ENCODE measurements around the gene WNT4.

Gene WNT4

GRCh38 chr1:22143065-22144033 lies at the start of gene WNT4:
TSS of gene WNT4 (minus strand) at chr1:22143097. CDS start at chr1:22142922, 175 bp downstream.
- DNase-seq = peak; percentile 13

- no peak for DNase-seq
These were observed 47.8 kb upstream of the WNT4 start for GRCh38 chr1:22190731-22191130.

GRCh38 chr1:22190251-22190650 lies 47.4 kb upstream of the WNT4 start:
- DNase-seq = no peak

GRCh38 chr1:22189619-22190018 lies 46.7 kb upstream of the WNT4 start:
- DNase-seq = no peak

- no peak for DNase-seq
These were observed 46.0 kb upstream of the WNT4 start for GRCh38 chr1:22188914-22189313.

- no peak for DNase-seq
These were observed 45.5 kb upstream of the WNT4 start for GRCh38 chr1:22188436-22188835.

- no peak for DNase-seq
These were observed 43.4 kb upstream of the WNT4 start for GRCh38 chr1:22186311-22186710.

- no peak for DNase-seq
These were observed 42.2 kb upstream of the WNT4 start for GRCh38 chr1:22184892-22185612.

- no peak for DNase-seq
These were observed 41.6 kb upstream of the WNT4 start for GRCh38 chr1:22184454-22184853.

- DNase-seq = no peak
These were observed 39.8 kb upstream of the WNT4 start for GRCh38 chr1:22182715-22183114.

- no peak for DNase-seq
These were observed 36.4 kb upstream of the WNT4 start for GRCh38 chr1:22179197-22179803.

- no peak for DNase-seq
These were observed 34.6 kb upstream of the WNT4 start for GRCh38 chr1:22177354-22178003.

GRCh38 chr1:22176258-22176657 lies 33.4 kb upstream of the WNT4 start:
- DNase-seq = no peak

- no peak for DNase-seq
These were observed 31.7 kb upstream of the WNT4 start for GRCh38 chr1:22174446-22175220.

- DNase-seq = no peak
These were observed 29.2 kb upstream of the WNT4 start for GRCh38 chr1:22171951-22172715.

- DNase-seq = no peak
These were observed 26.9 kb upstream of the WNT4 start for GRCh38 chr1:22169816-22170215.

- no peak for DNase-seq
These were observed 25.6 kb upstream of the WNT4 start for GRCh38 chr1:22168412-22168973.

- DNase-seq = no peak
These were observed 23.5 kb upstream of the WNT4 start for GRCh38 chr1:22166439-22166838.

GRCh38 chr1:22164841-22165808 lies 22.2 kb upstream of the WNT4 start:
- DNase-seq = no peak

- no peak for DNase-seq
These were observed 20.7 kb upstream of the WNT4 start for GRCh38 chr1:22163564-22163963.
